Measurements from ENCODE around the gene ZNF292. TPM values are rescaled to one million over a fixed set of nuclear protein-coding genes. Genes with fewer than 3 reads are reported as not detected.

Gene ZNF292
- total RNA-seq, 1 donor from 2014 or later, result 28.2 TPM

- H3K4me1 ChIP-seq, result peaks cover 65% of the 10 kb centered on the region
- no peak for TF ChIP-seq CTCF (IDR thresholded peaks at IDR 0.05; ENCODE audit: borderline replicate concordance)
- no peak overlapping the region for H3K4me3 ChIP-seq
- no peaks in the 10 kb centered on the region for H3K36me3 ChIP-seq
- intact Hi-C loops (cut with micrococcal nuclease), result no loop called here
- DNase-seq, result no peak
- no peaks in the 10 kb centered on the region for H3K9me3 ChIP-seq (replicated peaks)
- peak overlapping the region; percentile 49 for H3K27ac ChIP-seq (replicated peaks)
- no peaks in the 10 kb centered on the region for H3K27me3 ChIP-seq (ENCODE audit: low read depth)
These were observed 45.3 kb downstream of the ZNF292 start for GRCh38 chr6:87200469-87201175.

DNA sequence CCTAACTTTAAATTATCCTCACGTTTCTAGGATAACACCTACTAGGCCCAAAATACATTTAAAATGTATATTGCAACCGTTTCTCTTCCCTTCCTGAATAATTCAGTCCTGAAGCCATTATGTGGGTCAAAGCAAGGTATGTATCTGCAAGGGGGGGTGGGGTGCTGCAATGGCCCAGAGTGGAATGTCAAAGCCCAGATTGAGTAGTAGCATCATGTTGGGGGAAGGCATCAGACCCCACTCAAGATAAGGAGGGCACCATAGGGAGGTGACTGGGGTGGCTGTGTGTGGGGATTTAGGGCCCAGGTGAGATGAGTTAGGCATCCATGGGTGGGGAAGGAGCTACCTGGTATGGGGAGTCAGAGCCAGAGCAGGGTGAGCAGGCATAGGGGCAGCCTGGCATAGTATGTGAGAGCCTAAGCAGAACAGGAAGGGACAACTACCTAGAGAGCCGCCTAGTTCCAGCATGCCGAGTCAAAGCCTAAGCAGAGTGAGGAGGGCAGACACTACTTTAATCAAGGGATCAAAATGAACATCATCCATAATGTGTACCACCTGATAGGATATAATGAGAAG lies 48.2 kb downstream of the ZNF292 start:
- H3K36me3 ChIP-seq, result no peaks in the 10 kb centered on the region
- no peak for DNase-seq
- peaks cover 77% of the 10 kb centered on the region for H3K4me1 ChIP-seq
- H3K9me3 ChIP-seq (replicated peaks), result no peaks in the 10 kb centered on the region
- TF ChIP-seq CTCF (IDR thresholded peaks at IDR 0.05; ENCODE audit: borderline replicate concordance), result no peak
- intact Hi-C loops (cut with micrococcal nuclease), result no loop called here
- H3K4me3 ChIP-seq, result no peak overlapping the region
- no peaks in the 10 kb centered on the region for H3K27me3 ChIP-seq (ENCODE audit: low read depth)
- H3K27ac ChIP-seq (replicated peaks), result no peak overlapping the region

DNA sequence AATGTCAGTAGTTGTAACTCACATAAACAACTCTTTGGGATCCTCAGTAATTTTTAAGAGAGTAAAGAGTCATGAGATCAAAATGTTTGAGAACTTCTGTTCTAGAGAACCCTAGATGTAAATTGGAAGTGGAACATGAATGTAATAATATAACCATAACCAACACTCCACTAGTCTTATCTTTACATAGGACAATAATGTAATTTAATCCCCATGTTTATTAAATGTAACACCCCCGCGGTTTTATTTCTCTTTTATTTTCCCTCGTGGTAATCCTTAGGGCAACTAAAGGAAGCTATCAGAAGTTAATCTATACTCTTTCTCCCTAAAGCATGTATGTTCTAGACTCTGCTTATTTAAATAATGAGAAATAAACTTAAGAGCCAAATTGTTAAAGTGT lies 54.4 kb downstream of the ZNF292 start:
- Histone ChIP-seq H3K9me3 (replicated peaks) (no peaks in the 10 kb centered on the region), H3K36me3 (no peaks in the 10 kb centered on the region), H3K27ac (replicated peaks) (no peak overlapping the region), H3K4me3 (no peak overlapping the region), H3K27me3 (ENCODE audit: low read depth) (no peaks in the 10 kb centered on the region), H3K4me1 (peaks cover 74% of the 10 kb centered on the region)
- TF ChIP-seq CTCF (IDR thresholded peaks at IDR 0.05; ENCODE audit: borderline replicate concordance), result no peak
- no peak for DNase-seq
- intact Hi-C loops (cut with micrococcal nuclease), result loop anchor here (10.0 kb wide), 1 partner anchor 55 kb away; the partner anchor contains the start of gene ZNF292

DNA sequence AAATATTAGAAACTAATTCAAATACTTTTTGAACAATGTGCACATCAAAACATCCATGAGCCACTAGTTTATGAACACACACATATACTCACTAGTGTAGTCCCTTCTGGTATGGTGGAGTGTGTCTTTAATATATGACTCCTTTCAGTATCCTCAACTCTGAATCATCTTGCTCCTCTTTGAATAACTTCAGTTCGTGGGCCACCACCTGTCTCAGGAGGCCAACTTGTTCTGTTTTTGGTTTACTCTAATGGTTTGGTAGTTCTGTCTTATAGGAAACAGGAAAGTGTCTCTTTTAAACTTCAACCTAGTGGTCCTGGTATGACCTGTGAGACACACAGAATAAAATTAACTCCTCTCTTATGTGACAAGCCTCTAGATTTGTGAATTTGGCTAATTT lies 55.6 kb downstream of the ZNF292 start:
- Histone ChIP-seq H3K4me1 (peaks cover 78% of the 10 kb centered on the region), H3K4me3 (no peak overlapping the region), H3K27me3 (ENCODE audit: low read depth) (no peaks in the 10 kb centered on the region), H3K27ac (replicated peaks) (no peak overlapping the region), H3K9me3 (replicated peaks) (no peaks in the 10 kb centered on the region), H3K36me3 (no peaks in the 10 kb centered on the region)
- no peak for DNase-seq
- TF ChIP-seq CTCF (IDR thresholded peaks at IDR 0.05; ENCODE audit: borderline replicate concordance), result no peak
- intact Hi-C loops (cut with micrococcal nuclease), result loop anchor here (10.0 kb wide), 1 partner anchor 56 kb away; the partner anchor contains the start of gene ZNF292

- Histone ChIP-seq H3K27ac (replicated peaks) (no peak overlapping the region), H3K27me3 (ENCODE audit: low read depth) (no peaks in the 10 kb centered on the region), H3K4me1 (peaks cover 62% of the 10 kb centered on the region), H3K9me3 (replicated peaks) (no peaks in the 10 kb centered on the region), H3K36me3 (peaks cover 12% of the 10 kb centered on the region), H3K4me3 (no peak overlapping the region)
- DNase-seq, result no peak
- TF ChIP-seq CTCF (IDR thresholded peaks at IDR 0.05; ENCODE audit: borderline replicate concordance), result no peak
- intact Hi-C loops (cut with micrococcal nuclease), result loop anchor here (10.0 kb wide), 1 partner anchor 58 kb away; the partner anchor contains the start of gene ZNF292
These were observed 57.2 kb downstream of the ZNF292 start for GRCh38 chr6:87212596-87212995.
